Caco-2 (cell line): Measurements from ENCODE around the gene ASNSD1. TPM values are rescaled to one million over a fixed set of nuclear protein-coding genes. Genes with fewer than 3 reads are reported as not detected.
A peak's percentile ranks its signal among the peaks of the same experiment; 100 is the strongest.

Experiments used
- BruUV-seq: library from RNA; stranded (reverse); fragments of 400-500 nt; replicated peaks from 2 replicates; lab custom pipeline; 2021; lab: Mats Ljungman, UMichigan
- CTCF ChIA-PET: fragments of 300-600 bp; sonication (Branson Sonifier 250); formaldehyde crosslinking; loops from one replicate; lab custom pipeline; 2022; ENCODE audit warnings: antibody characterized with exemption; lab: Charles Lee
- POLR2A ChIA-PET: fragments of 300-600 bp; sonication (Branson Sonifier 250); formaldehyde crosslinking; loops from one replicate; lab custom pipeline; 2022; ENCODE audit warnings: antibody characterized with exemption; lab: Charles Lee
- DNase-seq, 2 experiments: peaks; one replicate each; pipeline versions ENCODE4 v3.0.0 to v3.0.0-alpha.2; 2020 to 2022
- H3K27me3 ChIP-seq: replicated peaks from 2 replicates; pipeline ENCODE4 v1.6.0; 2011; ENCODE audit warnings: low read length; ENCODE audit not compliant: control insufficient read depth, insufficient read depth
- H3K36me3 ChIP-seq: 2 replicates; pipeline ENCODE4 v1.5.1; 2011; ENCODE audit warnings: low read length; ENCODE audit not compliant: control insufficient read depth, insufficient read depth
- H3K4me1 ChIP-seq: fragments of 250-450 bp; sonication (Bioruptor Pico); 2 replicates; pipeline ENCODE4 v1.5.1; 2020; ENCODE audit warnings: mild to moderate bottlenecking
- H3K4me3 ChIP-seq: 2 replicates; pipeline ENCODE4 v1.5.1; 2011; ENCODE audit warnings: low read depth, mild to moderate bottlenecking, control low read depth, low read length
- H3K9me3 ChIP-seq: fragments of 250-450 bp; sonication (Bioruptor Pico); 2 replicates; pipeline ENCODE4 v1.5.1; 2020; ENCODE audit warnings: mild to moderate bottlenecking, moderate library complexity
- H3K27ac Mint-ChIP-seq: one replicate; pipeline ENCODE4 v1.8.0; 2022; ENCODE audit warnings: mixed read lengths; ENCODE audit not compliant: unreplicated experiment
- H3K27me3 Mint-ChIP-seq: one replicate; pipeline ENCODE4 v1.8.0; 2022; ENCODE audit warnings: mixed read lengths; ENCODE audit not compliant: insufficient read depth, unreplicated experiment
- H3K36me3 Mint-ChIP-seq: one replicate; pipeline ENCODE4 v1.8.0; 2022; ENCODE audit warnings: mild to moderate bottlenecking, mixed read lengths; ENCODE audit not compliant: insufficient read depth, unreplicated experiment
- H3K4me1 Mint-ChIP-seq: one replicate; pipeline ENCODE4 v1.8.0; 2022; ENCODE audit warnings: low read depth, mixed read lengths; ENCODE audit not compliant: unreplicated experiment
- H3K4me3 Mint-ChIP-seq: one replicate; pipeline ENCODE4 v1.8.0; 2022; ENCODE audit warnings: mild to moderate bottlenecking, moderate library complexity, mixed read lengths; ENCODE audit not compliant: unreplicated experiment
- H3K9me3 Mint-ChIP-seq: one replicate; pipeline ENCODE4 v1.8.0; 2022; ENCODE audit warnings: mixed read lengths; ENCODE audit not compliant: unreplicated experiment
- intact Hi-C: fragments of 100-400 bp; cut with micrococcal nuclease; formaldehyde crosslinking; loops from one replicate; pipeline ENCODE4 v1.10.0; 2022; ENCODE audit not compliant: unreplicated experiment
- total RNA-seq: library from RNA; stranded (reverse); gene quantifications from 2 replicates; pipeline ENCODE4 v1.2.3, GENCODE V29; 2022
- TF ChIP-seq, protein P1 (sequence below), 2 experiments: fragments of 200-600 bp in 1 of 2; IDR thresholded peaks; 1 replicate in 1 of 2; 2 replicates in 1 of 2; pipeline versions ENCODE4 v1.5.1 to v1.8.0; 2011 to 2022; ENCODE audit warnings: antibody characterized with exemption in 1 of 2, control low read depth in 1 of 2, inconsistent platforms in 1 of 2, low read depth in 1 of 2, low read length in 1 of 2, mild to moderate bottlenecking in 1 of 2, moderate library complexity in 1 of 2; ENCODE audit not compliant: insufficient read depth in 1 of 2, severe bottlenecking in 1 of 2, unreplicated experiment in 1 of 2

ASNSD1 gene
- total RNA-seq, 1 experiment from 2014 or later = 49.4 TPM

DNA sequence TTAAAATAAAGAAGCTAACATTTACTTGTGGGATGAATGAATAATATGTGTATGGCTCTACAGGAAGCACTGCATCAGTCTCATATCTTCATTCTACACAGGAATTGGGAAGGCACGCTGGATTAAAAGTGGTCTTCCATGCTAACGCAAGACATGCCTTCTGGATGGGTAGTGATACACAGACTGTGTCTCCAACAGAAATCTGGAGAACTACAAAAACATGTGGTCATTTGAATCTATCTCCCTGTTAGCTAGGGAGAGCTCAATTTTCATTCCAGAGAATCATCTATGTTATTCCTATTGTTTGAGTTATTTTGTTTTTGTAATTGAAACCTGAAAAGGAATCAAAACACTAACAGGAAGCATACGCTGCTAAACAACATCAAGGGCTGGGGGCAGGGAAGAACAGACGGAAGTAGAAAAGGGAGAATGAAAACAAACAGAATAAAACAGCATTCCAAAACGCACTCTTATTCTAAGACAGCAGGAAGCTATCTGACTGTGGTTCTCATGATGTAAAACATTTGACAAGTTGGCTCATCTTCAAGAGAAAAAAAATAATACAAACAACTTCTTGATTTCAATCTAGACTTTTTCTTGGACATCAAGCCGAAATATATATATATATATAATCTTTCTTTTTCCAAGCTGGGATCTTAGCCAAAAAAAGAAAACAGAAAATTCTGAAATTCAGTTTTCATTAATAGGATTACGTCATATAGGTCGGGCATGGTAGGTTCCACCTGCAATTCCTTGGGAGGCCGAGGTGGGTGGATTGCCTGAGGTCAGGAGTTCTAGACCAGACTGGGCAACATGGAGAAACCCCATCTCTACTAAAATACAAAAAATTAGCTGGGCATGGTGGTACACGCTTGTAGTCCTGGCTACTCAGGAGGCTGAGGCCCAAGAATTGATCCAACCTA lies 31.5 kb upstream of the ASNSD1 start:
- Mint-ChIP-seq H3K4me3 (no peak overlapping the region), H3K27ac (no peak overlapping the region), H3K36me3 (no peaks in the 10 kb centered on the region), H3K27me3 (no peaks in the 10 kb centered on the region), H3K4me1 (peaks cover 11% of the 10 kb centered on the region), H3K9me3 (no peaks in the 10 kb centered on the region)
- POLR2A ChIA-PET = interaction anchor here (1.2 kb wide), 1 partner anchor 49 kb away, joined by 5 read pairs; the partner anchor contains the start of gene SLC40A1
- H3K9me3 ChIP-seq = no peaks in the 10 kb centered on the region
- no peaks in the 10 kb centered on the region for H3K27me3 ChIP-seq
- peaks cover 16% of the 10 kb centered on the region for H3K4me1 ChIP-seq
- CTCF ChIA-PET = interaction anchor here (0.7 to 1.4 kb wide), 4 partner anchors 38 to 75 kb away, joined by 3 to 10 read pairs (median 4); partner anchors contain the start of gene SLC40A1
- TF ChIP-seq, protein P1, sequence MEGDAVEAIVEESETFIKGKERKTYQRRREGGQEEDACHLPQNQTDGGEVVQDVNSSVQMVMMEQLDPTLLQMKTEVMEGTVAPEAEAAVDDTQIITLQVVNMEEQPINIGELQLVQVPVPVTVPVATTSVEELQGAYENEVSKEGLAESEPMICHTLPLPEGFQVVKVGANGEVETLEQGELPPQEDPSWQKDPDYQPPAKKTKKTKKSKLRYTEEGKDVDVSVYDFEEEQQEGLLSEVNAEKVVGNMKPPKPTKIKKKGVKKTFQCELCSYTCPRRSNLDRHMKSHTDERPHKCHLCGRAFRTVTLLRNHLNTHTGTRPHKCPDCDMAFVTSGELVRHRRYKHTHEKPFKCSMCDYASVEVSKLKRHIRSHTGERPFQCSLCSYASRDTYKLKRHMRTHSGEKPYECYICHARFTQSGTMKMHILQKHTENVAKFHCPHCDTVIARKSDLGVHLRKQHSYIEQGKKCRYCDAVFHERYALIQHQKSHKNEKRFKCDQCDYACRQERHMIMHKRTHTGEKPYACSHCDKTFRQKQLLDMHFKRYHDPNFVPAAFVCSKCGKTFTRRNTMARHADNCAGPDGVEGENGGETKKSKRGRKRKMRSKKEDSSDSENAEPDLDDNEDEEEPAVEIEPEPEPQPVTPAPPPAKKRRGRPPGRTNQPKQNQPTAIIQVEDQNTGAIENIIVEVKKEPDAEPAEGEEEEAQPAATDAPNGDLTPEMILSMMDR (IDR thresholded peaks at IDR 0.05; ENCODE audit: insufficient read depth in 1 of 2, low read depth in 1 of 2, low read length in 1 of 2, severe bottlenecking in 1 of 2, unreplicated experiment in 1 of 2) = no peak
- BruUV-seq = no TSS peak
- DNase-seq = no peak
- intact Hi-C loops = loop anchor here (1.0 to 2.0 kb wide), 4 partner anchors 49 to 163 kb away; partner anchors contain the start of gene SLC40A1
- H3K4me3 ChIP-seq = no peak overlapping the region
- H3K36me3 ChIP-seq = no peaks in the 10 kb centered on the region

DNA sequence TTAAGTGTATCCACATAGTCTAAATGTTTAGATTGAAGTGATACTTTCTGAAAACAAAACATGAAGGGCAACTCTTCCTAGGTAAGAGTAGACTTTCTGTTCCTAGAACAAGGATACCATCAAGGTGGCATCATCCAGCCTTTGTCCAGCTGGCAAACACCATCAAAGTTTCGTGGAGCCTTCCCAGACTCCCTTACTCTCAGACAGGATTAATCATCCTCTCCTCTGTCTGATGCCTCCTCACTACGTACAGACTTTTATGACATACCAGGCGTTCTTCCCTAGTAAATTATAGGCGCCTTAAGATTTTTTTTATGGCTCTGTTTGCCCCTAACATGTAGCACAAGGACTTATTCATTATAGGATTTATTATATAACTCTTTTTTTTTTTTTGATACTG lies 29.4 kb upstream of the ASNSD1 start:
- BruUV-seq = no TSS peak
- Mint-ChIP-seq H3K4me1 (peaks cover 7% of the 10 kb centered on the region), H3K27ac (no peak overlapping the region), H3K9me3 (no peaks in the 10 kb centered on the region), H3K36me3 (no peaks in the 10 kb centered on the region), H3K4me3 (no peak overlapping the region), H3K27me3 (no peaks in the 10 kb centered on the region)
- DNase-seq = no peak
- no peaks in the 10 kb centered on the region for H3K27me3 ChIP-seq
- TF ChIP-seq, protein P1 (IDR thresholded peaks at IDR 0.05; ENCODE audit: insufficient read depth in 1 of 2, low read depth in 1 of 2, low read length in 1 of 2, severe bottlenecking in 1 of 2, unreplicated experiment in 1 of 2) = no peak
- no peaks in the 10 kb centered on the region for H3K9me3 ChIP-seq
- no peaks in the 10 kb centered on the region for H3K36me3 ChIP-seq
- no peak overlapping the region for H3K4me3 ChIP-seq
- peaks cover 13% of the 10 kb centered on the region for H3K4me1 ChIP-seq
- CTCF ChIA-PET = no interaction called here
- intact Hi-C loops = no loop called here
- POLR2A ChIA-PET = no interaction called here

GRCh38 chr2:189633392-189633811 lies 27.9 kb upstream of the ASNSD1 start:
- TF ChIP-seq, protein P1 (IDR thresholded peaks at IDR 0.05; ENCODE audit: insufficient read depth in 1 of 2, low read depth in 1 of 2, low read length in 1 of 2, severe bottlenecking in 1 of 2, unreplicated experiment in 1 of 2) = peak; percentile 45 to 54
- Mint-ChIP-seq H3K4me3 (no peak overlapping the region), H3K27me3 (no peaks in the 10 kb centered on the region), H3K36me3 (peaks cover 1% of the 10 kb centered on the region), H3K27ac (no peak overlapping the region), H3K4me1 (peaks cover 12% of the 10 kb centered on the region), H3K9me3 (no peaks in the 10 kb centered on the region)
- CTCF ChIA-PET = interaction anchor here (0.6 to 1.0 kb wide), 2 partner anchors 53 to 127 kb away, joined by 3 to 4 read pairs; partner anchors contain the start of gene SLC40A1
- Histone ChIP-seq H3K36me3 (no peaks in the 10 kb centered on the region), H3K4me1 (peaks cover 19% of the 10 kb centered on the region), H3K4me3 (no peak overlapping the region), H3K27me3 (no peaks in the 10 kb centered on the region), H3K9me3 (no peaks in the 10 kb centered on the region)
- intact Hi-C loops = loop anchor here (1.0 kb wide), 1 partner anchor 167 kb away; no protein-coding TSS in a partner anchor
- BruUV-seq = no TSS peak
- POLR2A ChIA-PET = no interaction called here
- DNase-seq = peak in 1 of 2 experiments; percentile 33
